Naive thymus-derived CD4-positive, alpha-beta T cell (primary cell): ENCODE measurements around the gene SYT17. TPM values are rescaled to one million over a fixed set of nuclear protein-coding genes. Genes with fewer than 3 reads are reported as not detected.

Experiments used
- ATAC-seq: fragments of 150-1000 bp; cut with Tn5 transposase; 2 replicates; pipeline ENCODE4 v1.10.0; 2021; ENCODE audit warnings: mild to moderate bottlenecking, moderate library complexity
- CTCF ChIA-PET: fragments of 350-600 bp; sonication (Branson Sonifier 250); formaldehyde crosslinking; loops from one replicate; lab custom pipeline; 2021; ENCODE audit warnings: antibody characterized with exemption; lab: Charles Lee
- POLR2A ChIA-PET: fragments of 350-600 bp; sonication (Branson Sonifier 250); formaldehyde crosslinking; loops from one replicate; lab custom pipeline; 2021; ENCODE audit warnings: antibody characterized with exemption, inconsistent platforms; lab: Charles Lee
- DNase-seq, 9 donors: peaks; one replicate each; pipeline versions ENCODE4 v3.0.0 to v3.0.0-alpha.2; 2020 to 2022; ENCODE audit warnings: mixed read lengths in 1 of 9
- H3K27ac ChIP-seq: one replicate; pipeline ENCODE4 v1.7.0; 2013; ENCODE audit warnings: mild to moderate bottlenecking, low read depth, low read length, moderate library complexity
- H3K27me3 ChIP-seq, 2 donors: one replicate each; pipeline ENCODE4 v1.7.0; 2013; ENCODE audit warnings: low read length in 2 of 2, mild to moderate bottlenecking in 2 of 2, moderate library complexity in 2 of 2; ENCODE audit not compliant: control insufficient read depth in 2 of 2, insufficient read depth in 2 of 2
- H3K36me3 ChIP-seq, 3 experiments: 1 replicate in 2 of 3; 2 replicates in 1 of 3; pipeline ENCODE4 v1.7.0; 2013; ENCODE audit warnings: low read length in 3 of 3, mild to moderate bottlenecking in 3 of 3, moderate library complexity in 1 of 3; ENCODE audit not compliant: insufficient read depth in 3 of 3, control insufficient read depth in 2 of 3
- H3K4me1 ChIP-seq, 2 donors: one replicate each; pipeline ENCODE4 v1.7.0; 2013; ENCODE audit warnings: low read length in 2 of 2, mild to moderate bottlenecking in 2 of 2, moderate library complexity in 1 of 2; ENCODE audit not compliant: control insufficient read depth in 2 of 2, insufficient read depth in 2 of 2
- H3K4me3 ChIP-seq: 2 replicates; pipeline ENCODE4 v1.7.0; 2013; ENCODE audit warnings: mild to moderate bottlenecking, low read length
- H3K9me3 ChIP-seq, 3 experiments: 1 replicate in 2 of 3; 2 replicates in 1 of 3; pipeline ENCODE4 v1.7.0; 2013; ENCODE audit warnings: low read length in 3 of 3; ENCODE audit not compliant: control insufficient read depth in 2 of 3
- H3K27ac Mint-ChIP-seq, 9 donors: one replicate each; pipeline ENCODE4 v1.8.0; 2020 to 2022; ENCODE audit warnings: mixed read lengths in 9 of 9, mild to moderate bottlenecking in 8 of 9, moderate library complexity in 5 of 9, inconsistent platforms in 2 of 9
- H3K27me3 Mint-ChIP-seq, 5 donors: one replicate each; pipeline ENCODE4 v1.8.0; 2021 to 2022; ENCODE audit warnings: mixed read lengths in 5 of 5, mild to moderate bottlenecking in 1 of 5
- H3K36me3 Mint-ChIP-seq, 5 donors: one replicate each; pipeline ENCODE4 v1.8.0; 2020 to 2022; ENCODE audit warnings: mixed read lengths in 5 of 5, mild to moderate bottlenecking in 3 of 5, inconsistent platforms in 1 of 5
- H3K4me1 Mint-ChIP-seq, 7 donors: one replicate each; pipeline ENCODE4 v1.8.0; 2020 to 2022; ENCODE audit warnings: mixed read lengths in 7 of 7, mild to moderate bottlenecking in 3 of 7, inconsistent platforms in 1 of 7
- H3K4me3 Mint-ChIP-seq, 10 donors: one replicate each; pipeline ENCODE4 v1.8.0; 2020 to 2022; ENCODE audit warnings: mild to moderate bottlenecking in 10 of 10, mixed read lengths in 10 of 10, moderate library complexity in 6 of 10, inconsistent platforms in 2 of 10
- H3K9me3 Mint-ChIP-seq, 11 donors: one replicate each; pipeline ENCODE4 v1.8.0; 2020 to 2022; ENCODE audit warnings: mixed read lengths in 11 of 11, mild to moderate bottlenecking in 4 of 11, inconsistent platforms in 1 of 11, moderate library complexity in 1 of 11
- intact Hi-C, 2 donors: fragments of 100-400 bp; cut with micrococcal nuclease; formaldehyde crosslinking; loops; one replicate each; pipeline ENCODE4 v1.15.1; 2023
- polyA plus RNA-seq, 2 donors: library from polyadenylated mRNA; unstranded; fragments of 300-500 nt; fragmentation: Illumina TruSeq; gene quantifications; one replicate each; pipeline ENCODE4 v1.2.3, GENCODE V29; 2021
- total RNA-seq, 6 experiments: library from RNA in 5 of 6; stranded (reverse) in 5 of 6; gene quantifications; 1 replicate in 5 of 6; 2 replicates in 1 of 6; pipeline ENCODE4 v1.2.3 and lab custom pipeline; 2021 to 2026

The SYT17 gene
- total and polyA plus RNA-seq, 7 experiments from 2014 or later: 0.08 to 3.6 (median 0.24) TPM; not detected in 4

- H3K4me3 ChIP-seq: no peak overlapping the region
- Mint-ChIP-seq H3K4me1 (no peaks in the 10 kb centered on the region), H3K36me3 (no peaks in the 10 kb centered on the region), H3K4me3 (no peak overlapping the region), H3K9me3 (no peaks in the 10 kb centered on the region), H3K27me3 (peaks cover 10 to 29% (median 13%) of the 10 kb centered on the region in 5 donors), H3K27ac (no peak overlapping the region)
- H3K9me3 ChIP-seq: no peaks in the 10 kb centered on the region
- ATAC-seq (no peak), DNase-seq (no peak)
- no peaks in the 10 kb centered on the region for H3K4me1 ChIP-seq
- intact Hi-C loops: no loop called here
- H3K27ac ChIP-seq: no peak overlapping the region
- H3K27me3 ChIP-seq: no peaks in the 10 kb centered on the region
- H3K36me3 ChIP-seq: no peaks in the 10 kb centered on the region
- CTCF ChIA-PET: no interaction called here
- POLR2A ChIA-PET: no interaction called here
Measured at GRCh38 chr16:19138601-19139000, 29.4 kb upstream of the SYT17 start.

GRCh38 chr16:19139436-19140091 lies 28.5 kb upstream of the SYT17 start:
- CTCF ChIA-PET: no interaction called here
- no peaks in the 10 kb centered on the region for H3K27me3 ChIP-seq

GRCh38 chr16:19140396-19140795 lies 27.6 kb upstream of the SYT17 start:
- H3K27ac Mint-ChIP-seq: no peak overlapping the region
- ChIA-PET CTCF (no interaction called here), POLR2A (no interaction called here)
- no peaks in the 10 kb centered on the region for H3K4me1 Mint-ChIP-seq
- Histone ChIP-seq H3K4me3 (no peak overlapping the region), H3K9me3 (no peaks in the 10 kb centered on the region), H3K36me3 (no peaks in the 10 kb centered on the region), H3K27ac (no peak overlapping the region), H3K27me3 (no peaks in the 10 kb centered on the region), H3K4me1 (no peaks in the 10 kb centered on the region)
- no peaks in the 10 kb centered on the region for H3K36me3 Mint-ChIP-seq
- no peaks in the 10 kb centered on the region for H3K9me3 Mint-ChIP-seq
- H3K4me3 Mint-ChIP-seq: no peak overlapping the region
- intact Hi-C loops: no loop called here
- ATAC-seq: no peak
- H3K27me3 Mint-ChIP-seq: peaks cover 10 to 39% (median 13%) of the 10 kb centered on the region in 5 donors
- DNase-seq: no peak

More at GRCh38 chr16:19139436-19140091, 28.5 kb upstream of the SYT17 start:
- DNase-seq: no peak
- intact Hi-C loops: no loop called here
- H3K9me3 ChIP-seq: no peaks in the 10 kb centered on the region
- H3K36me3 Mint-ChIP-seq: no peaks in the 10 kb centered on the region
- no peak overlapping the region for H3K4me3 ChIP-seq
- H3K36me3 ChIP-seq: no peaks in the 10 kb centered on the region
- no peaks in the 10 kb centered on the region for H3K4me1 Mint-ChIP-seq
- no peak overlapping the region for H3K27ac ChIP-seq
- peaks cover 10 to 33% (median 13%) of the 10 kb centered on the region in 5 donors for H3K27me3 Mint-ChIP-seq
- H3K27ac Mint-ChIP-seq: no peak overlapping the region
- H3K4me3 Mint-ChIP-seq: no peak overlapping the region
- POLR2A ChIA-PET: no interaction called here
- H3K9me3 Mint-ChIP-seq: no peaks in the 10 kb centered on the region
- no peaks in the 10 kb centered on the region for H3K4me1 ChIP-seq
- no peak for ATAC-seq

- no peak overlapping the region for H3K4me3 ChIP-seq
- H3K36me3 ChIP-seq: no peaks in the 10 kb centered on the region
- no peak overlapping the region for H3K27ac ChIP-seq
- Mint-ChIP-seq H3K4me1 (no peaks in the 10 kb centered on the region), H3K27ac (no peak overlapping the region), H3K27me3 (peaks cover 11 to 39% (median 12%) of the 10 kb centered on the region in 5 donors), H3K4me3 (no peak overlapping the region), H3K9me3 (peaks cover 0 to 15% (median 3%) of the 10 kb centered on the region in 11 donors), H3K36me3 (no peaks in the 10 kb centered on the region)
- peaks cover 0 to 4% (median 0%) of the 10 kb centered on the region in 3 experiments for H3K9me3 ChIP-seq
- H3K27me3 ChIP-seq: no peaks in the 10 kb centered on the region
- POLR2A ChIA-PET: no interaction called here
- ATAC-seq (no peak), DNase-seq (no peak)
- CTCF ChIA-PET: no interaction called here
- H3K4me1 ChIP-seq: no peaks in the 10 kb centered on the region
- intact Hi-C loops: no loop called here
Measured at GRCh38 chr16:19142939-19143598, 25.0 kb upstream of the SYT17 start.

GRCh38 chr16:19143599-19143956 lies 24.5 kb upstream of the SYT17 start:
- ChIA-PET CTCF (no interaction called here), POLR2A (no interaction called here)
- DNase-seq (no peak), ATAC-seq (no peak)
- intact Hi-C loops: no loop called here
- Histone ChIP-seq H3K4me3 (no peak overlapping the region), H3K36me3 (no peaks in the 10 kb centered on the region), H3K9me3 (peaks cover 0 to 4% (median 0%) of the 10 kb centered on the region in 3 experiments), H3K27ac (no peak overlapping the region), H3K27me3 (no peaks in the 10 kb centered on the region), H3K4me1 (no peaks in the 10 kb centered on the region)
- no peak overlapping the region for H3K4me3 Mint-ChIP-seq
- H3K36me3 Mint-ChIP-seq: no peaks in the 10 kb centered on the region
- no peaks in the 10 kb centered on the region for H3K4me1 Mint-ChIP-seq
- peaks cover 12 to 41% (median 16%) of the 10 kb centered on the region in 5 donors for H3K27me3 Mint-ChIP-seq
- H3K27ac Mint-ChIP-seq: no peak overlapping the region
- peaks cover 0 to 20% (median 6%) of the 10 kb centered on the region in 11 donors for H3K9me3 Mint-ChIP-seq

- DNase-seq (no peak), ATAC-seq (no peak)
- POLR2A ChIA-PET: no interaction called here
- H3K27me3 Mint-ChIP-seq: peaks cover 17 to 35% (median 20%) of the 10 kb centered on the region in 5 donors
- peaks cover 3 to 20% (median 8%) of the 10 kb centered on the region in 11 donors for H3K9me3 Mint-ChIP-seq
- CTCF ChIA-PET: no interaction called here
- no peak overlapping the region for H3K27ac Mint-ChIP-seq
- Histone ChIP-seq H3K27ac (no peak overlapping the region), H3K4me3 (no peak overlapping the region), H3K36me3 (no peaks in the 10 kb centered on the region), H3K4me1 (no peaks in the 10 kb centered on the region), H3K27me3 (no peaks in the 10 kb centered on the region), H3K9me3 (peaks cover 0 to 4% (median 0%) of the 10 kb centered on the region in 3 experiments)
- H3K36me3 Mint-ChIP-seq: no peaks in the 10 kb centered on the region
- H3K4me3 Mint-ChIP-seq: no peak overlapping the region
- no peaks in the 10 kb centered on the region for H3K4me1 Mint-ChIP-seq
- intact Hi-C loops: no loop called here
Measured at GRCh38 chr16:19145010-19145409, 23.0 kb upstream of the SYT17 start.

- DNase-seq: no peak
- peaks cover 3 to 20% (median 8%) of the 10 kb centered on the region in 11 donors for H3K9me3 Mint-ChIP-seq
- peaks cover 0 to 4% (median 0%) of the 10 kb centered on the region in 3 experiments for H3K9me3 ChIP-seq
- peaks cover 14 to 25% (median 18%) of the 10 kb centered on the region in 5 donors for H3K27me3 Mint-ChIP-seq
- CTCF ChIA-PET: no interaction called here
- ATAC-seq: no peak
- no peaks in the 10 kb centered on the region for H3K4me1 Mint-ChIP-seq
- intact Hi-C loops: no loop called here
- no peaks in the 10 kb centered on the region for H3K36me3 ChIP-seq
- H3K27ac Mint-ChIP-seq: no peak overlapping the region
- no peaks in the 10 kb centered on the region for H3K36me3 Mint-ChIP-seq
- H3K4me3 Mint-ChIP-seq: no peak overlapping the region
- POLR2A ChIA-PET: no interaction called here
- no peak overlapping the region for H3K27ac ChIP-seq
- no peaks in the 10 kb centered on the region for H3K27me3 ChIP-seq
- H3K4me3 ChIP-seq: no peak overlapping the region
- H3K4me1 ChIP-seq: no peaks in the 10 kb centered on the region
Measured at GRCh38 chr16:19147126-19147525, 20.9 kb upstream of the SYT17 start.
